GM12801 (cell line): ENCODE results near the gene SEPTIN10.

Experiments used
- CTCF ChIP-seq: IDR thresholded peaks from one replicate; pipeline ENCODE4 v1.5.1; 2011; ENCODE audit warnings: control low read depth; ENCODE audit not compliant: insufficient read length; ENCODE audit errors: extremely low read depth

Gene SEPTIN10

GRCh38 chr2:109649736-109650695, 36.2 kb upstream of the SEPTIN10 start:
- no peak for TF ChIP-seq CTCF

GRCh38 chr2:109648041-109648527, 34.3 kb upstream of the SEPTIN10 start:
- no peak for TF ChIP-seq CTCF

- no peak for TF ChIP-seq CTCF
Observed at GRCh38 chr2:109647636-109648035, 33.9 kb upstream of the SEPTIN10 start.

- no peak for TF ChIP-seq CTCF
Observed at GRCh38 chr2:109646961-109647360, 33.2 kb upstream of the SEPTIN10 start.

GRCh38 chr2:109645412-109646184, 31.8 kb upstream of the SEPTIN10 start:
- no peak for TF ChIP-seq CTCF

GRCh38 chr2:109644571-109645275, 31.0 kb upstream of the SEPTIN10 start:
- no peak for TF ChIP-seq CTCF

- TF ChIP-seq CTCF: no peak
Observed at GRCh38 chr2:109638795-109639194, 25.0 kb upstream of the SEPTIN10 start.
